A549 (cell line): ENCODE data around the gene EIF4E2. TPM values are rescaled to one million over a fixed set of nuclear protein-coding genes. Genes with fewer than 3 reads are reported as not detected.

Experiments
- ATAC-seq, 2 experiments: fragments of 200-7000 bp in 1 of 2; fragments of >200 bp in 1 of 2; cut with Nextera tagmentation in 1 of 2; cut with Tn5 transposase in 1 of 2; 3 replicates each; pipeline versions ENCODE4 v1.8.0 to v1.9.1; 2018 to 2020; ENCODE audit warnings: mild to moderate bottlenecking in 1 of 2, moderate library complexity in 1 of 2
- CTCF ChIA-PET: fragments of 300-600 bp; sonication (Branson Sonifier 250); formaldehyde crosslinking; extraction: SDS; loops from one replicate; lab custom pipeline; 2021; ENCODE audit warnings: antibody characterized with exemption, inconsistent platforms; lab: Yijun Ruan, JAX
- POLR2A ChIA-PET: fragments of 350-600 bp; formaldehyde crosslinking; extraction: SDS; loops from one replicate; lab custom pipeline; 2021; ENCODE audit warnings: antibody characterized with exemption, inconsistent platforms; lab: Yijun Ruan, JAX
- DNase-seq, 2 experiments: peaks; one replicate each; pipeline versions ENCODE4 v3.0.0 to v3.0.0-alpha.2; 2011 to 2016; ENCODE audit warnings: low read depth in 1 of 2, low spot score in 1 of 2
- FAIRE-seq: peaks from 2 replicates; lab custom pipeline; 2011; peaks lifted over from hg19 to GRCh38; lab: Jason Lieb, UNC
- H3K27ac ChIP-seq, 2 experiments: fragments of >200 bp; sonication (Bioruptor Twin); formaldehyde crosslinking; 3 replicates each; pipeline ENCODE4 v1.5.1; 2016 to 2017
- H3K4me1 ChIP-seq: fragments of >200 bp; sonication (Bioruptor Twin); formaldehyde crosslinking; 3 replicates; pipeline ENCODE4 v1.6.1; 2016
- H3K4me2 ChIP-seq: fragments of >200 bp; sonication (Bioruptor Twin); formaldehyde crosslinking; 3 replicates; pipeline ENCODE4 v1.6.1; 2016
- H3K4me3 ChIP-seq: fragments of >200 bp; sonication (Bioruptor Twin); formaldehyde crosslinking; 3 replicates; pipeline ENCODE4 v1.5.1; 2016
- H3K9me3 ChIP-seq: fragments of >200 bp; sonication (Bioruptor Twin); formaldehyde crosslinking; 3 replicates; pipeline ENCODE4 v1.6.1; 2016
- ATOH8 ChIP-seq: fragments of 250-450 bp; sonication (Bioruptor Pico); IDR thresholded peaks from 2 replicates; pipeline ENCODE4 v1.5.0; 2020; ENCODE audit warnings: low read depth, mild to moderate bottlenecking, moderate library complexity
- BHLHE40 ChIP-seq: IDR thresholded peaks from 2 replicates; pipeline ENCODE4 v1.6.1; 2012; ENCODE audit warnings: low read depth, low read length, inconsistent platforms
- CHD4 ChIP-seq: fragments of 200-600 bp; sonication (generic); IDR thresholded peaks from 2 replicates; pipeline ENCODE4 v1.6.1; 2016; ENCODE audit warnings: antibody characterized with exemption, mild to moderate bottlenecking, borderline replicate concordance
- EHMT2 ChIP-seq: fragments of 200-600 bp; sonication (generic); IDR thresholded peaks from 2 replicates; pipeline ENCODE4 v1.6.1; 2016; ENCODE audit warnings: antibody characterized with exemption, low read depth, mild to moderate bottlenecking, moderate library complexity
- ELK1 ChIP-seq: fragments of 150-350 bp; IDR thresholded peaks from 2 replicates; pipeline ENCODE4 v1.6.1; 2014; ENCODE audit warnings: low read depth, mild to moderate bottlenecking, low read length
- FOSB ChIP-seq: fragments of 250-450 bp; sonication (Bioruptor Pico); IDR thresholded peaks from 2 replicates; pipeline ENCODE4 v1.5.0; 2020; ENCODE audit warnings: mild to moderate bottlenecking, moderate library complexity
- FOXS1 ChIP-seq: fragments of 250-450 bp; sonication (Bioruptor Pico); IDR thresholded peaks from 2 replicates; pipeline ENCODE4 v1.5.0; 2020; ENCODE audit warnings: mild to moderate bottlenecking, moderate library complexity
- HDAC2 ChIP-seq: fragments of 200-600 bp; sonication (generic); IDR thresholded peaks from 2 replicates; pipeline ENCODE4 v1.6.1; 2016
- HES2 ChIP-seq: fragments of >200 bp; sonication (Bioruptor Twin); formaldehyde crosslinking; IDR thresholded peaks from 2 replicates; pipeline ENCODE4 v1.6.1; 2016
- HOXA7 ChIP-seq: fragments of 250-450 bp; sonication (Bioruptor Pico); IDR thresholded peaks from 2 replicates; pipeline ENCODE4 v1.5.0; 2020; ENCODE audit warnings: mild to moderate bottlenecking, moderate library complexity
- HOXB13 ChIP-seq: fragments of 250-450 bp; sonication (Bioruptor Pico); IDR thresholded peaks from 2 replicates; pipeline ENCODE4 v1.5.0; 2020; ENCODE audit warnings: low read depth, mild to moderate bottlenecking, moderate library complexity
- JUN ChIP-seq, 2 experiments: fragments of >200 bp; sonication (Bioruptor Twin); formaldehyde crosslinking; IDR thresholded peaks; 2 replicates in 1 of 2; 3 replicates in 1 of 2; pipeline ENCODE4 v1.6.1; 2016 to 2017
- JUNB ChIP-seq: fragments of >200 bp; sonication (Bioruptor Twin); formaldehyde crosslinking; IDR thresholded peaks from 2 replicates; pipeline ENCODE4 v1.6.1; 2016
- MAX ChIP-seq: IDR thresholded peaks from 2 replicates; pipeline ENCODE4 v1.6.1; 2012
- MAZ ChIP-seq: fragments of 150-350 bp; IDR thresholded peaks from 2 replicates; pipeline ENCODE4 v1.6.1; 2014; ENCODE audit warnings: antibody characterized with exemption, low read depth, low read length, borderline replicate concordance
- MYC ChIP-seq: IDR thresholded peaks from 2 replicates; pipeline ENCODE4 v1.6.1; 2012; ENCODE audit warnings: mild to moderate bottlenecking, inconsistent platforms, low read length, improper control_type of control experiment, borderline replicate concordance
- NFE2L2 ChIP-seq: fragments of 150-350 bp; conservative IDR thresholded peaks from 2 replicates; pipeline ENCODE4 v1.6.1; 2014; ENCODE audit warnings: low read length
- NR3C1 ChIP-seq: fragments of >200 bp; sonication (Bioruptor Twin); formaldehyde crosslinking; IDR thresholded peaks from 3 replicates; pipeline ENCODE4 v1.6.1; 2017
- PBX3 ChIP-seq: IDR thresholded peaks from 2 replicates; pipeline ENCODE4 v1.6.1; 2012
- PHF8 ChIP-seq: fragments of 200-600 bp; sonication (generic); IDR thresholded peaks from 2 replicates; pipeline ENCODE4 v1.6.1; 2016; ENCODE audit warnings: low read depth, mild to moderate bottlenecking, antibody characterized with exemption, moderate library complexity, borderline replicate concordance
- RCOR1 ChIP-seq: fragments of 150-350 bp; IDR thresholded peaks from 2 replicates; pipeline ENCODE4 v1.6.1; 2014; ENCODE audit warnings: antibody characterized with exemption, low read length, low read depth
- REST ChIP-seq: fragments of 200-600 bp; sonication (generic); IDR thresholded peaks from 2 replicates; pipeline ENCODE4 v1.6.1; 2016; ENCODE audit warnings: antibody characterized with exemption, mild to moderate bottlenecking, moderate library complexity
- USF2 ChIP-seq: fragments of 450-650 bp; IDR thresholded peaks from 2 replicates; pipeline ENCODE4 v1.6.1; 2014; ENCODE audit warnings: antibody characterized with exemption
- WGBS: methylation state at CpG from one replicate; pipeline ENCODE4 v1.1.6; 2017; ENCODE audit errors: missing lambda C conversion rate; 5-methylcytosine and 5-hydroxymethylcytosine counted together
- polyA plus RNA-seq, 4 experiments: library from polyadenylated mRNA; depleted of rRNA in 3 of 4; stranded (reverse); fragments of >200 nt; fragmentation: RNase III in 1 of 4; extraction: RNeasy Plus Mini Kit Qiagen cat#74134 plus additional on column Dnase treatment in 1 of 4; gene quantifications; 2 replicates in 3 of 4; 3 replicates in 1 of 4; pipeline ENCODE4 v1.2.3, GENCODE V29; 2011 to 2017

Gene EIF4E2
- polyA plus RNA-seq, 2 of the 4 experiments (the other 2 are of a cell fraction) = 49.1 to 177 TPM

GRCh38 chr2:232512602-232513001, 37.9 kb upstream of the EIF4E2 start:
- no peak for ATAC-seq
- Histone ChIP-seq H3K4me2 (no peak overlapping the region), H3K27ac (no peak overlapping the region), H3K4me1 (peaks cover 9% of the 10 kb centered on the region; the same call in 2 of the 3 replicates), H3K4me3 (no peak overlapping the region), H3K9me3 (no peaks in the 10 kb centered on the region)
- CTCF ChIA-PET = interaction anchor here (1.0 to 7.9 kb wide), 3 partner anchors 10 to 99 kb away, joined by 3 to 77 read pairs (median 4); partner anchors contain the start of gene PRSS56
- POLR2A ChIA-PET = interaction anchor here (0.5 kb wide), 1 partner anchor 87 kb away, joined by 3 read pairs; no protein-coding TSS in a partner anchor
- TF ChIP-seq MAZ (no peak), USF2 (no peak), CHD4 (no peak), EHMT2 (no peak)
- WGBS = 93% methylated on average over 9 of the region's 10 CpGs
- no peak for DNase-seq
- FAIRE-seq = no peak

GRCh38 chr2:232513353-232513752, 37.1 kb upstream of the EIF4E2 start:
- WGBS = 44% methylated on average over 5 of the region's 5 CpGs
- no peak overlapping the region for H3K27ac ChIP-seq
- no peaks in the 10 kb centered on the region for H3K9me3 ChIP-seq
- no peak overlapping the region for H3K4me2 ChIP-seq
- H3K4me1 ChIP-seq = peaks cover 9% of the 10 kb centered on the region; the same call in 2 of the 3 replicates
- no peak for TF ChIP-seq JUN (IDR thresholded peaks at IDR 0.05)
- TF ChIP-seq HES2 = no peak
- TF ChIP-seq REST = no peak
- TF ChIP-seq MAX = no peak
- TF ChIP-seq HOXB13 (CRISPR knock-in tag) = no peak
- no peak for TF ChIP-seq RCOR1
- no peak for TF ChIP-seq FOSB
- TF ChIP-seq PBX3 = no peak
- no peak for TF ChIP-seq HDAC2
- TF ChIP-seq MYC = no peak
- TF ChIP-seq JUNB = no peak
- TF ChIP-seq NR3C1 = no peak
- no peak for TF ChIP-seq CHD4
- TF ChIP-seq, all 56 proteins: peak for 0
- no peak overlapping the region for H3K4me3 ChIP-seq
- ChIA-PET POLR2A (no interaction called here), CTCF (interaction anchor here (1.0 to 7.9 kb wide), 3 partner anchors 9 to 98 kb away, joined by 3 to 77 read pairs (median 4); partner anchors contain the start of gene PRSS56)
- no peak for ATAC-seq
- FAIRE-seq = no peak
- no peak for DNase-seq

- Histone ChIP-seq H3K9me3 (no peaks in the 10 kb centered on the region), H3K4me1 (peaks cover 9% of the 10 kb centered on the region; the same call in 2 of the 3 replicates), H3K4me3 (no peak overlapping the region), H3K27ac (no peak overlapping the region), H3K4me2 (no peak overlapping the region)
- FAIRE-seq = no peak
- TF ChIP-seq PHF8 = no peak
- no peak for TF ChIP-seq FOSB
- TF ChIP-seq NFE2L2 = no peak
- no peak for TF ChIP-seq HOXA7 (CRISPR knock-in tag)
- no peak for TF ChIP-seq ELK1
- no peak for TF ChIP-seq JUNB
- TF ChIP-seq BHLHE40 = no peak
- TF ChIP-seq HOXB13 (CRISPR knock-in tag) = no peak
- no peak for TF ChIP-seq ATOH8 (CRISPR knock-in tag)
- TF ChIP-seq FOXS1 (CRISPR knock-in tag) = no peak
- ATAC-seq = no peak
- POLR2A ChIA-PET = interaction anchor here (0.7 kb wide), 1 partner anchor 68 kb away, joined by 7 read pairs; no protein-coding TSS in a partner anchor
- CTCF ChIA-PET = interaction anchor here (1.1 to 2.1 kb wide), 5 partner anchors 8 to 615 kb away, joined by 4 to 7 read pairs (median 5); no protein-coding TSS in a partner anchor
- WGBS = 88% methylated on average over 7 of the region's 7 CpGs
- DNase-seq = no peak
These were observed 34.9 kb upstream of the EIF4E2 start for GRCh38 chr2:232515639-232516038.
